Esophagus squamous epithelium (tissue), 4 donors: ENCODE measurements around the gene KHSRP.

Experiments
- CTCF ChIP-seq, 6 experiments: fragments of 450-650 bp in 4 of 6; fragments of 200-600 bp in 2 of 6; sonication (generic) in 2 of 6; IDR thresholded peaks; one replicate each; pipeline ENCODE4 v1.5.1; 2016 to 2019; ENCODE audit warnings: antibody characterized with exemption in 6 of 6, mild to moderate bottlenecking in 4 of 6, moderate library complexity in 4 of 6
- POLR2A ChIP-seq, 4 donors: fragments of 450-650 bp; IDR thresholded peaks; one replicate each; pipeline ENCODE4 v1.6.1; 2017; ENCODE audit warnings: antibody characterized with exemption in 4 of 4, mild to moderate bottlenecking in 4 of 4, moderate library complexity in 3 of 4

- TF ChIP-seq CTCF (IDR thresholded peaks at IDR 0.05) (no peak), POLR2A (IDR thresholded peaks at IDR 0.05) (no peak)
Measured at GRCh38 chr19:6414793-6415590, 9.6 kb downstream of the KHSRP start.
